ENCODE results near the gene EPAS1. TPM values are rescaled to one million over a fixed set of nuclear protein-coding genes. Genes with fewer than 3 reads are reported as not detected.

The EPAS1 gene
- 109 and 193 TPM in 2 replicates for total RNA-seq

DNA sequence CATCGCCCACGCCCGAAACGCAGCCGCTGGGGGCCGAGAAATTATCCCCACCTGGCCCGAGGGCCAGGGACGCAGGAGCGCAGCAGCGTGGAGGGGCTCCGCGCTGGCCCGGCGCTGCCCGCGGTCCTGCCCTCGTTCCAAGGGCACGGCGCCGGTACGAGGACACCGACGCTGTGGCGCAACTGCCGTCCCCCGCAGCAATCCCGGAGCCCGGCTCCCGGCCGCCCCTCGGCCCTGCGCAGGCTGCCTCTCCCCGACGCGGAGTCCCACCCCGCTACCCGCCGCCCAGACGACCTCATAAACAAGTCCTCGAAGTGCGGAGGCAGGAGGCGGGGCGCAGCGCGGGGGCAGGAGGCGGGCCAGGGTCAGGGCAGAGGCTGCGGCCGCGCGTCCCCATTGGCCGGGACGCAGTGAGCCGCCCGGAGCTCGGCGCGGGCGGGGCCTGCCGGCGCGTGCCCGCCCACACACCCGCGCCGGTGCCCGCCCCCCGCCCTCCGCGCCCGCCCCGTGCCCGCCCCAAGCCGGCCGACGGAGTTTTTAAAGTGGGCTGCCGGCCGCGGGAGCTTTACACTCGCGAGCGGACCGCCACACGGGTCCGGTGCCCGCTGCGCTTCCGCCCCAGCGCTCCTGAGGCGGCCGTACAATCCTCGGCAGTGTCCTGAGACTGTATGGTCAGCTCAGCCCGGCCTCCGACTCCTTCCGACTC, at the start of gene EPAS1:
EPAS1 (plus strand) TSS at position 568 of the 706 bp plus-strand sequence. CDS start 505 bp downstream, outside the sequence.
- peak; percentile 65 to 94 for DNase-seq (ENCODE audit: low read depth in 2 of 2)

- peak; percentile 95 to 97 for DNase-seq (ENCODE audit: low read depth in 2 of 2)
Measured at GRCh38 chr2:46248171-46248570, 49.0 kb upstream of the EPAS1 start.

GRCh38 chr2:46249654-46250053, 47.6 kb upstream of the EPAS1 start:
- DNase-seq (ENCODE audit: low read depth in 2 of 2), result no peak

DNA sequence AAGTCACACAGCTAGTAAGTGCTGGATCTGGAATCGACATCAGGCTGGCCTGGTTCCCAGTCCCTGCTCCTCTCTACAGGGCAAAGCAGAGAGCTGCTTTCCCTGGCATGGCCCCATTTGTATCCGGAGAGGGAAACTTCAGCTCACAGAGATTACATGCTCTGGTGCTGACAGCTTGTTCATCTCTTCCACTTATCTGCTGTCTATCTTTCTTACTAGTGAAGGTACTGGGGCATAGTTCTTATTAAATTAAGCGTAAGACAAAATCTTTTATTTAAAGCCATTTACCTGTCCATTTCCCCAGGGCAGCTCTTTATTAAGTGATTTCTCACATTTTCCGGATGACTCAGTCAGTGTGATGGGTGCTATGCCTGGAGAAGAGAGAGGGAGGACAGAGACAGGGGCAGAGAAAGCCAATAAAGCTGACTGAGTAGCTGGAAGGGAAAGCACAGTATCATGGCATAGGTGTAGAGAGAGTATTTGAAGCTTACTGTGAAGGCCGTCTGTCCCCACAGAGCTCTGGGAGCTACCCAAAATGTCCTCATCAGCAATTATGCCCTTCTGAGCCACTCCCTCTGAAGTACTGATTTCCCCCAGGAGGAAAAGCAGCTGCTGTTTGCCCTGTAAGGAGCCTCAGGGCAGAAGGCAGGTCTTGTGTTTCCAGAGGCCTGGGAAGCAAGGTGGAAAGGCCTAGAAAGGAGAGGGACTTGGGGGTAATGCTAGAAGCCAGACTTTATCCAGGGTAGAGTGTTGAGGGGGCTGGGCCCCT, 44.1 kb upstream of the EPAS1 start:
- peak; percentile 63 to 79 for DNase-seq (ENCODE audit: low read depth in 2 of 2)

DNA sequence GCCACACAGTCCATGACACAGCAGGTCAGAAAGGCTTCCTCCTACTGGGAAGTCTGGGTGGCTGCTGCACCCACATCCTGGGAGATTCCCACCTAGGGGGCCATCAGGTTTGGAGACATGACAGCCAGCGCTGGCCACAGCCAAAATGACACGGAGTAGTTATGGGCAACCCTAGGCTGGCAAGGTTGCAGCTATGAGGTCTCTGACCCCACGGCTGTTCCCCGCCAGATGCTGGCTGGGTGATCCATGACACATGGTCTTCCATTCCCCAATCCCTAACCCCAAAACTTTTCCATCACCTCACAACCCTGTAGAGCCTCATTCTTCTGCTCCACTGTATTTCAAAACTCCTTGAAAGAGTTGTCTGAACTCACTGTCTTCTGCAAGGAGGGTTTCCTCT, 42.7 kb upstream of the EPAS1 start:
- no peak for DNase-seq (ENCODE audit: low read depth in 2 of 2)

- no peak for DNase-seq (ENCODE audit: low read depth in 2 of 2)
Measured at GRCh38 chr2:46256563-46257142, 40.6 kb upstream of the EPAS1 start.

DNA sequence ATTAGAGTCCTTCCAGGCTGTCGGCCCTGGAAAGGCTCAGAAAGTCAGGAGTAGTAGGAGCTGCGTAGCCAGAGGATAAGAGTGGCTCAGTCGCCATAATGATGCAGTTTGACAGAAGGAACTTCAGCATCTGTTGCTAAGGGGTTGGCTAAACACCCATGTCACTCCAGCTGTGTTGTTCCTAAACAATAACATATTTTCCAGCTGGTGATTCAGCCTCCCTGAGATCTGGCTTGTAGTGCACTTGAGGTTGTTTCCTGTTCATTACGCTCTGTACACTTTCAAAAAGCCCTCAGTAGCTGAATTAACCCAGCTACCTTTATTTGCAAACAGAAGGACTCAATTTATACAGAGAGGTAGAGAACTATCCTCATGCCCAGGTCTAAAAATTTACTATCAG, 39.7 kb upstream of the EPAS1 start:
- DNase-seq (ENCODE audit: low read depth in 2 of 2), result peak; percentile 90 to 97

DNA sequence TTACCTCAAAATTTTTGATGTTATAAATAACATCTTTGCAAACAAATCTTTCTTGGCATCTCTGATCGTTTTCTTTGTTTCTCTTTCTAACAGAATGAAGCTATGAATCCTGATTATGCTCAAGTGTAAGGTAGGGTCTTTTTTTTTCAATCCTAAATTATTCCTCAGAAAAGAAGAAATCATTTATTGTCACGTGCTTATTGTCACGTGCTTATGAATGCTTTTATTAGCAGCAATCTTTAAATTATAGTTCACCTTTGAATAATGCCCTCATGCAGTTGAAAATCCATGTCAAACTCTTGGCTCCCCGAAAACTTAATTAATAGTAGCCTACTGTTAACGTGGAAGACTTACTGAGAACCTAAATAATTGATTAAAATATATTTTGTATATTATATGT, 39.2 kb upstream of the EPAS1 start:
- no peak for DNase-seq (ENCODE audit: low read depth in 2 of 2)

DNA sequence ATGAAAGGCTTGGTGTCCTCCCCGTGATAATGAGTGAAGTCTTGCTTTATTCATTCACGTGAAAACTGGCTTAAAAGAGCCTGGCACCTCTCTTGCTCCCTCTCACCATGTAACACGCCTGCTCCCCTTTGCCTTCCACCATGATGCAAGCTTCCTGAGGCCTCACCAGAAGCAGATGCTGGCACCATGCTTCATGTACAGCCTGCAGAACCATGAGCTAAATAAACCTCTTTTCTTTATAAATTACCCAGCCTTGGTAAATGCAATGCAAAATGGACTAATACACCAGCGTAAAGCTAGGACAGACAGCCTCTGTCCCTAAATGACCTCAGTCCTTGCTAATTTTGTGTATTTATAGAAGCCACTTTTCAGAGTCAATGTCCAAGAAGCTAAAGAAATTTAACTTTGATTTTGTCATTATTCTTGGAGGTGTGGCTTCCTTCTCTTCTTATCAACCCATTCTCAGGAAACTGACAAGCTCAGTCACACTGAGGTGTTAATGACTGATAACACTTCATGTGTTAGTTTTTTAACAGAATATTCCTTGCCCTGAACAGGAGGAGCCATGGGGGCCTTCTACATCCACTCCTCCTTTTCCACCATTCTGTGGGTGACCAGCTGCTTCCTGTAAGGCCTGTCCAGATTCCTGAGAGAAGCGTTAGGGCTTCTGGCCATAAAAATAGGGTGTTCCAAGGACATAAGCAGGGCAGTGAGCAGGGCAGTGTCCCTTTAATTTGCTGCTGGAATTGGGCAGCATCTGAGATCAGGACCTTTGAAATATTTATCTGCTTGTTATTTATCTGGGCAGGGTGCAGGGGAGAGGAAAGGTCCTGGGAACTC, 38.0 kb upstream of the EPAS1 start:
- DNase-seq (ENCODE audit: low read depth in 2 of 2), result peak; percentile 10 to 89

- peak in 1 of 2 donors; percentile 20 for DNase-seq (ENCODE audit: low read depth in 2 of 2)
Measured at GRCh38 chr2:46259777-46260168, 37.4 kb upstream of the EPAS1 start.

GRCh38 chr2:46260305-46260704, 36.9 kb upstream of the EPAS1 start:
- DNase-seq (ENCODE audit: low read depth in 2 of 2), result no peak

DNA sequence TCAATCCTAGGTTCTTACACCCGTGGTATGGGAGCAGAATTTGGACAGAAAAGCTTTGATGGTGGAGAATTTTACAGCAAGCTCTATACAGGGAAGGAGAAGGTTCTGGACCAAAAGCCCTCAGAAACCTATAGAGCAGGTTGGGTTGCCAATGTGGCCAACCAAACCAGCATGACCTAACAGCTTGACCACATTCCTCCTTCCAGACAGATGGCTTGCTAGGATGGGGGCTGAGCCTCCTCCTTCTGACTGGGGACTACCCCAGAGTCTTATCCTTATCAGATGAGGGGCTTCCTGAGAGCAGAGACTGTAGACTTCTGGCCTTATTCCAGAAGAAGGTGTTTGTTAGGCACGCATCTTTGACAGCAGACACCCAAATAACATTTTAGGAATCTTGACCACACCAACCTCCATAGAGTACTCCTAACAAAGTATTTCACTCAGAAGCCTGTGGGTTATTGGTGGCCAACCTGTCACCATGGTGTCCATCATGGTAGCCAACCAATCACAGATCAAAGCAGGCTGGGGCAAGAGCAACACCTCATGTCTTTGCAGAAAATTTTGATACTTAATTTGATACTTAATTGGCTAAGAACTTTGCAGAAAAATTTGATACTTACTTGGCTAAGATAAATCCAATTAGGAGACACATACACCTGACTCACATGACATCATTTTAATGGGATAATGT, 34.8 kb upstream of the EPAS1 start:
- no peak for DNase-seq (ENCODE audit: low read depth in 2 of 2)

DNA sequence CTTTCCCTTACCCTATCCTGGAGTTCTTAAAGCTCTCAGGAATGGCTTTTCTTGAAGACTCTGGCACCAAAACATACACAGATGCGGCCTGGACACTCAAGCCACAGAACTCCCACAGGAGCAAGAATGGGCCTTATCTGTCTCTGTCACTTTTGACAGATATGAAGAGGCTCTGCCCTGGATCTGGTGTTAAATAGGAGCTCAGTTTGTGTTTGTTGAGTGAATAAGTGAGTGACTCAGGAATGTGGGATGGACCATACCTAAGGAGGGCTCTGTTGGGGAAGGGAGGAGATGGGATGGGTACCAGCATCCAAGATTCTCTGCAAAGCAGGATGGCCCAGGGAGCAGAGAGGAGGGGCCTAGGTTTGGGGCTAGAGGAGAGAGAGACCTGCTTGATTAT, 33.9 kb upstream of the EPAS1 start:
- no peak for DNase-seq (ENCODE audit: low read depth in 2 of 2)

DNA sequence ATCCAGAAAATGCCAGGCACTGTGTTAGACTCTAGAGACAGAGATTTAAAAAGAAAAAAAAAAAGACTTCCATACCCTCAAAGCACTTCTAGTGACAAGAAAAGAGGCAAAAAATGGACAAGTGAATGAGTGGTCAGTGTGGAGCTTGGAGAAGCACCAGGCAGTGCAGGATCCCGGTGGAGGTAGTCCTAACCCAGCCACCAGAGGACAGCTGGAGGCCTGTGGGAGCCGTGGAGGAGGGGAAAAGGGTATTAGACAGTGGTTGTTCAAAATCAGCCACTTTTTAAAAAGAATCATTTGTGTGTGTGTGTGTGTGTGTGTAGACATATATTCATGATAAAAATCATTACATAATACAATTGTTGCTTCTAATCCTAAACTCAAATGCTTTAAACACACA, 32.8 kb upstream of the EPAS1 start:
- DNase-seq (ENCODE audit: low read depth in 2 of 2), result no peak

GRCh38 chr2:46266134-46266533, 31.1 kb upstream of the EPAS1 start:
- DNase-seq (ENCODE audit: low read depth in 2 of 2), result no peak

DNA sequence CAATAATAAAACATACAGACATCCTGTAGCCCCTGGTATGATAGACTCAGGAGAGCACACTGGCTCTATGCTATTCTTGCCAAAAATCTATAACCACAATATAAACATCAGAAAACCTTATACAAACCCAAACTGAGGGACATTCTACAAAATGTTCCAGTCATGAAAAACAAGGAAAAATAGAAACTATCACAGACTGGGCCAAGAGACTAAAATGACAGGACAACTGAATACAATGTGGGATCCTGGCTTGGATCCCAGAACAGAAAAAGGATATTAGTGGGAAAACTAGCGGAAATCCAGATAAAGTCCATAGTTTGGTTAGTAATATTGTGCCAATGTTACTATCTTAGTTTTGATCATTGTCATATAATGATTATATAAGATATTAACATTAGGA, 29.6 kb upstream of the EPAS1 start:
- peak; percentile 83 to 90 for DNase-seq (ENCODE audit: low read depth in 2 of 2)

- DNase-seq (ENCODE audit: low read depth in 2 of 2), result peak in 1 of 2 donors; percentile 42
Measured at GRCh38 chr2:46268196-46268595, 29.0 kb upstream of the EPAS1 start.

GRCh38 chr2:46269001-46269400, 28.2 kb upstream of the EPAS1 start:
- DNase-seq (ENCODE audit: low read depth in 2 of 2), result no peak

GRCh38 chr2:46269544-46270273, 27.5 kb upstream of the EPAS1 start:
- peak in 1 of 2 donors; percentile 70 for DNase-seq (ENCODE audit: low read depth in 2 of 2)

DNA sequence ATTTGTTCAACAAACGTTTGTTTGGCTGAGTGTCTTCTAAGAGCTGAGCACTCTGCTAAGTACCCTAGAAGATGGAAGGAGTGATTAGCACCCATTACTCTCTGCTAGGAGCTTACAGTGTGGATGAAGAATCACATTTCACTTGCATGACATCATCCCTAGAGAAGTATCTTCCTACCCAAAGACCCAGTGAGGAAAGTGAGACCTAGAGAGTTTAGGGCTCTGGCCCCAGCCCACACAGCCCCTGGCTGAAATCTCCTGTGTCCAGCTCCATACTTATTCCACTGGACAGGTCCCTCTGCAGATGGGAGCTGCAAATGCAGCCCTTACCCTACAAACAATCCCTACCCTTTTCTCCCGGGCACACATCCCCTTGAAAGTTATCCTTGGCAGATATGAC, 26.8 kb upstream of the EPAS1 start:
- DNase-seq (ENCODE audit: low read depth in 2 of 2), result no peak

Data from dermis microvascular lymphatic vessel endothelial cell (primary cell).